Right lobe of liver (tissue), 6 donors: ENCODE data around the gene SLC9B2. TPM values are rescaled to one million over a fixed set of nuclear protein-coding genes. Genes with fewer than 3 reads are reported as not detected.
A peak's percentile ranks its signal among the peaks of the same experiment; 100 is the strongest.

Experiments used
- ATAC-seq, 4 donors: fragments of 200-7000 bp; cut with Tn5 transposase; one replicate each; pipeline ENCODE4 v1.9.1; 2020; ENCODE audit warnings: mild to moderate bottlenecking in 4 of 4, moderate library complexity in 4 of 4
- DNase-seq, 3 donors: peaks; one replicate each; pipeline ENCODE4 v3.0.0-alpha.2; 2020
- H3K27ac ChIP-seq, 3 donors: fragments of 200-600 bp; one replicate each; pipeline ENCODE4 v1.8.0; 2022
- H3K27me3 ChIP-seq, 2 donors: fragments of 200-600 bp; one replicate each; pipeline ENCODE4 v1.8.0; 2022
- H3K36me3 ChIP-seq, 4 donors: fragments of 200-600 bp; sonication (generic) in 1 of 4; one replicate each; pipeline versions ENCODE4 v1.5.1 to v1.8.0; 2017 to 2022; ENCODE audit warnings: control low read depth in 1 of 4
- H3K4me1 ChIP-seq, 4 donors: fragments of 200-600 bp; sonication (generic) in 1 of 4; one replicate each; pipeline versions ENCODE4 v1.5.1 to v1.8.0; 2017 to 2022; ENCODE audit warnings: control low read depth in 1 of 4
- H3K4me3 ChIP-seq, 3 donors: fragments of 200-600 bp; one replicate each; pipeline ENCODE4 v1.8.0; 2022
- H3K9me3 ChIP-seq, 4 donors: fragments of 200-600 bp; sonication (generic) in 1 of 4; one replicate each; pipeline versions ENCODE4 v1.5.1 to v1.8.0; 2017 to 2022; ENCODE audit warnings: control low read depth in 1 of 4
- POLR2A ChIP-seq: fragments of 450-650 bp; IDR thresholded peaks from one replicate; pipeline ENCODE4 v1.6.1; 2017; ENCODE audit warnings: antibody characterized with exemption, mild to moderate bottlenecking
- WGBS: methylation state at CpG from one replicate; pipeline ENCODE4 v1.1.6; 2018; ENCODE audit warnings: low coverage, low lambda C conversion rate; ENCODE audit not compliant: insufficient coverage; ENCODE audit errors: missing lambda C conversion rate; 5-methylcytosine and 5-hydroxymethylcytosine counted together
- intact Hi-C, 2 donors: fragments of 100-400 bp; cut with DNase I; formaldehyde crosslinking; loops; one replicate each; pipeline versions ENCODE4 v1.11.2 to v1.14.1; 2022
- total RNA-seq, 6 experiments: library from RNA; depleted of rRNA in 2 of 6; stranded (reverse); fragments of >200 nt in 2 of 6; fragmentation: NEBNext Ultra II Directional in 3 of 6; extraction: Animal tissue kit (Norgen Biotek cat#: 25700) in 3 of 6; gene quantifications; one replicate each; pipeline versions ENCODE4 v1.1.0 to v1.2.4, GENCODE V29; 2016 to 2023
- TF ChIP-seq, protein P1 (sequence below), 4 donors: fragments of 200-600 bp in 3 of 4; fragments of 450-650 bp in 1 of 4; IDR thresholded peaks; one replicate each; pipeline versions ENCODE4 v1.5.1 to v1.8.0; 2016 to 2022; ENCODE audit warnings: antibody characterized with exemption in 4 of 4, mild to moderate bottlenecking in 2 of 4
- donor health status: DM: no; HTN: yes; CAD: no.
- donor health status: DM: no; HTN: no; CAD: no.
- donor health status: DM: no; HTN: no; CAD: no.
- donor health status: DM: no; HTN: yes; CAD: no.
- donor health status: DM: no; HTN: yes; CAD: no.

Gene SLC9B2
- total RNA-seq, 6 experiments from 2014 or later: 27.9 to 49.1 (median 40.2) TPM

DNA sequence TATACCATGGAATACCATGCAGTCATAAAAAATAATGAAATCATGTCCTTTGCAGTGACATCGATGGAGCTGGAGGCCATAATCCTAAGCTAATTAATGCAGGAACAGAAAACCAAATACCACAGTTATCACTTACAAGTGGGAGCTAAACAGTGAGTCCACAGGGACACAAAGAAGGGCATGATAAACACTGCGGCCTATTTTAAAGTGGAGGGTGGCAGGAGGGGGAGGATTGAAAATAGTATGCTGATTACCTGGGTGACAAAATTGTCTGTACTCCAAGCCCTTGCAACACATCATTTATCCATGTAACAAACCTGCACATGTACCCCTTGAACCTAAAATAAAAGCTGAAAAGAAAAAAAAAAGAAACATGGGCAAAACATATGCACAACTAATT, 40.4 kb downstream of the SLC9B2 start:
- WGBS: 95% methylated on average over 2 of the region's 2 CpGs
- DNase-seq: no peak
- intact Hi-C loops: no loop called here

DNA sequence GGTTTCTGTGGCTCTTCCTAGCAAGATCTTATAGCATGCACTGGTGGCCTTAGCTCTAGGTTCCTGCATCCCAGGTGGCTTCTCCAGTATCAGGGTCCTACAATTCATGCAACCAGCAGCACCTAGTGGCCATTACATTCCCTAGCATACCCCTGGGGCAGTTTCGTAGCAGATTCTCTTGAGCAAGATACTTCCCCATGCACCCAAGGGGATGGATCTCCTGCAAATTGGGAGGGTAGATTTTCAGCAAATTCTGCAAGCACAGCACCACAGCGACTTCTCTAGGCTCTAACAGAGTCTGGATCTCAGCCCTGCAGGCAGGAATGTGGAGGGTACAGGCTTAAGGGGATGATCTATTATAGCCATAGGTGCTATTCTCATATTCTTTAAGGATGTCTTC, 44.0 kb downstream of the SLC9B2 start:
- Histone ChIP-seq H3K27me3 (no peaks in the 10 kb centered on the region), H3K36me3 (peaks cover 0 to 8% (median 0%) of the 10 kb centered on the region in 4 donors), H3K27ac (no peak overlapping the region), H3K4me3 (no peak overlapping the region), H3K9me3 (no peaks in the 10 kb centered on the region), H3K4me1 (no peaks in the 10 kb centered on the region)
- ATAC-seq (peak; percentile 74 to 80 (median 77)), DNase-seq (no peak)
- intact Hi-C loops: no loop called here
- TF ChIP-seq, protein P1, sequence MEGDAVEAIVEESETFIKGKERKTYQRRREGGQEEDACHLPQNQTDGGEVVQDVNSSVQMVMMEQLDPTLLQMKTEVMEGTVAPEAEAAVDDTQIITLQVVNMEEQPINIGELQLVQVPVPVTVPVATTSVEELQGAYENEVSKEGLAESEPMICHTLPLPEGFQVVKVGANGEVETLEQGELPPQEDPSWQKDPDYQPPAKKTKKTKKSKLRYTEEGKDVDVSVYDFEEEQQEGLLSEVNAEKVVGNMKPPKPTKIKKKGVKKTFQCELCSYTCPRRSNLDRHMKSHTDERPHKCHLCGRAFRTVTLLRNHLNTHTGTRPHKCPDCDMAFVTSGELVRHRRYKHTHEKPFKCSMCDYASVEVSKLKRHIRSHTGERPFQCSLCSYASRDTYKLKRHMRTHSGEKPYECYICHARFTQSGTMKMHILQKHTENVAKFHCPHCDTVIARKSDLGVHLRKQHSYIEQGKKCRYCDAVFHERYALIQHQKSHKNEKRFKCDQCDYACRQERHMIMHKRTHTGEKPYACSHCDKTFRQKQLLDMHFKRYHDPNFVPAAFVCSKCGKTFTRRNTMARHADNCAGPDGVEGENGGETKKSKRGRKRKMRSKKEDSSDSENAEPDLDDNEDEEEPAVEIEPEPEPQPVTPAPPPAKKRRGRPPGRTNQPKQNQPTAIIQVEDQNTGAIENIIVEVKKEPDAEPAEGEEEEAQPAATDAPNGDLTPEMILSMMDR (IDR thresholded peaks at IDR 0.05): peak; percentile 30 to 50 (median 40)
- no peak for TF ChIP-seq POLR2A
- no CpG with 5 or more reads among the region's 2 CpGs for WGBS

More for the DNA sequence above, 40.4 kb downstream of the SLC9B2 start:
- no peak overlapping the region for H3K27ac ChIP-seq
- peaks cover 0 to 3% (median 0%) of the 10 kb centered on the region in 4 donors for H3K36me3 ChIP-seq
- TF ChIP-seq, protein P1 (IDR thresholded peaks at IDR 0.05): no peak
- no peak for TF ChIP-seq POLR2A
- no peak for ATAC-seq
- no peak overlapping the region for H3K4me3 ChIP-seq
- no peaks in the 10 kb centered on the region for H3K4me1 ChIP-seq
- no peaks in the 10 kb centered on the region for H3K27me3 ChIP-seq
- no peaks in the 10 kb centered on the region for H3K9me3 ChIP-seq

DNA sequence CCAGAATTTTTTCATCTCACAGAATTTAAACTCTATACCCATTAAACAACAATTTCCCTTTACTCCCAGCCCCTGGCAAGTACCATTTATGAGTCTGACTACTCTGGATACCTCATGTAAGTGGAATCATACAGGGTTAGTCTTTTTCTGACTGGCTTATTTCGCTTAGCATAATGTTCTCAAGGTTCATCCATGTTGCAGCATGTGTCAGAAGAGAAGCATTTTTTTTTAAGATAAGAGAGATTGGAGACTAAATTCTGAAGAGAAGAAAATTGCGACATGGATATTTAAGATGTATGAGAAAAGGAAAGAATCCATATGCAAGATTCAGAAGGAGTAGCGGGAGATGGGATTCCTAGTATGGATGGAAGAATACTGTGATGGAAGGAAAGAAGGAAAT, 45.8 kb downstream of the SLC9B2 start:
- Histone ChIP-seq H3K9me3 (no peaks in the 10 kb centered on the region), H3K27me3 (no peaks in the 10 kb centered on the region), H3K27ac (no peak overlapping the region), H3K4me1 (no peaks in the 10 kb centered on the region), H3K4me3 (no peak overlapping the region), H3K36me3 (peaks cover 0 to 11% (median 0%) of the 10 kb centered on the region in 4 donors)
- no peak for TF ChIP-seq POLR2A
- TF ChIP-seq, protein P1 (IDR thresholded peaks at IDR 0.05): no peak
- ATAC-seq: no peak
- DNase-seq: no peak
- WGBS: 91% methylated on average over 3 of the region's 3 CpGs
- intact Hi-C loops: no loop called here

DNA sequence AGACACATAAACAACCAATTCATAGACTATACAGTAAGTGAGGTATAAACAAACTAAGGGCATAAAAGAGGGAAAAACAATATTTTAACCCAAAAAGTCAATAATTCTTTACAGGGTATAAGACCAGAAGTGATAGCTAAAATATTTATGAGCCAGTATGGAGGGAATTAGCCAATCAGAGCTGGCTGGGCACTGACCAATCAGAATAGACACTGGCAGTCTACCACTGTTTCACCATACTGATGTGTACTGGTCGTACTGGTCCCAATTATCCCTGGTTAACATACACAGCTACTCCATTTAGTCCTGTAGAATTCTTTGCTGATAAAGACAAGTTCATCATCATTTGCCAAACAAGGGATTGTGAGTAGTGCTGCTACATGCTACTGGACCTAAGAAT, 47.3 kb downstream of the SLC9B2 start:
- H3K27me3 ChIP-seq: no peaks in the 10 kb centered on the region
- H3K27ac ChIP-seq: no peak overlapping the region
- DNase-seq (no peak), ATAC-seq (no peak)
- no peak for TF ChIP-seq POLR2A
- TF ChIP-seq, protein P1 (IDR thresholded peaks at IDR 0.05): no peak
- 82% methylated on average over 1 of the region's 1 CpG for WGBS
- no peaks in the 10 kb centered on the region for H3K9me3 ChIP-seq
- H3K36me3 ChIP-seq: peaks cover 0 to 11% (median 0%) of the 10 kb centered on the region in 4 donors
- intact Hi-C loops: no loop called here
- no peaks in the 10 kb centered on the region for H3K4me1 ChIP-seq
- H3K4me3 ChIP-seq: no peak overlapping the region

DNA sequence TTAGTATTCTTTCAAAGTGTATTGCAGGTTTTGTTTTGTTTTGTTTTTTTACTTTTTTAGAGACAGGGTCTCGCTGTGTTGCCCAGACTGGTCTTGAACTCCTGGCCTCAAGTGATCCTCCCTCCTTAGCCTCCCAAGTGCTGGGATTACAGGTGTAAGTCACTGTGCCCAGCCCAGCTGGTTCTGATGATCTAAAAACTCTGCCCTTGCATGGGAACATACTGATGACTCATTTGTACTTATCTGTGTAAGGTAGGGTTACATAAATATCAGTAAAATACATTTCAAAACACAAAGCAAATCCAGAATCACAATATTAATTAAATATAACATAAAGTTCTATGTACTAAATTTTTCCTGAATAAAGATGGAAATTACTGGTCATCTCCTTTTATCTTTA, 49.7 kb downstream of the SLC9B2 start:
- ATAC-seq (no peak), DNase-seq (no peak)
- no peak overlapping the region for H3K27ac ChIP-seq
- 100% methylated on average over 1 of the region's 1 CpG for WGBS
- intact Hi-C loops: no loop called here
- H3K36me3 ChIP-seq: peaks cover 0 to 11% (median 0%) of the 10 kb centered on the region in 4 donors
- no peaks in the 10 kb centered on the region for H3K27me3 ChIP-seq
- no peaks in the 10 kb centered on the region for H3K4me1 ChIP-seq
- TF ChIP-seq, protein P1 (IDR thresholded peaks at IDR 0.05): no peak
- TF ChIP-seq POLR2A: no peak
- no peak overlapping the region for H3K4me3 ChIP-seq
- H3K9me3 ChIP-seq: no peaks in the 10 kb centered on the region
